Measurements from ENCODE around the gene CCNY. TPM values are rescaled to one million over a fixed set of nuclear protein-coding genes. Genes with fewer than 3 reads are reported as not detected.

CCNY gene
- polyA plus RNA-seq, 3 donors: 101 to 119 (median 117) TPM

DNA sequence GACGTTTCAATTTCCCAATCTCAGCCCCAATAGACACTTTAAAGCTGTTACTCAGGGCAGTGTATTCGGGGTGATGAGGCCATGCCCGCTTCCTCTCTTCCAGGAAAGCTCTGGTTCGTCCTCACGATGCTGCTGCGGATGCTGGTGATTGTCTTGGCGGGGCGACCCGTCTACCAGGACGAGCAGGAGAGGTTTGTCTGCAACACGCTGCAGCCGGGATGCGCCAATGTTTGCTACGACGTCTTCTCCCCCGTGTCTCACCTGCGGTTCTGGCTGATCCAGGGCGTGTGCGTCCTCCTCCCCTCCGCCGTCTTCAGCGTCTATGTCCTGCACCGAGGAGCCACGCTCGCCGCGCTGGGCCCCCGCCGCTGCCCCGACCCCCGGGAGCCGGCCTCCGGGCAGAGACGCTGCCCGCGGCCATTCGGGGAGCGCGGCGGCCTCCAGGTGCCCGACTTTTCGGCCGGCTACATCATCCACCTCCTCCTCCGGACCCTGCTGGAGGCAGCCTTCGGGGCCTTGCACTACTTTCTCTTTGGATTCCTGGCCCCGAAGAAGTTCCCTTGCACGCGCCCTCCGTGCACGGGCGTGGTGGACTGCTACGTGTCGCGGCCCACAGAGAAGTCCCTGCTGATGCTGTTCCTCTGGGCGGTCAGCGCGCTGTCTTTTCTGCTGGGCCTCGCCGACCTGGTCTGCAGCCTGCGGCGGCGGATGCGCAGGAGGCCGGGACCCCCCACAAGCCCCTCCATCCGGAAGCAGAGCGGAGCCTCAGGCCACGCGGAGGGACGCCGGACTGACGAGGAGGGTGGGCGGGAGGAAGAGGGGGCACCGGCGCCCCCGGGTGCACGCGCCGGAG, 271.4 kb downstream of the CCNY start:
- no peak for DNase-seq (ENCODE audit: low read depth in 3 of 3, low spot score in 2 of 3)

DNA sequence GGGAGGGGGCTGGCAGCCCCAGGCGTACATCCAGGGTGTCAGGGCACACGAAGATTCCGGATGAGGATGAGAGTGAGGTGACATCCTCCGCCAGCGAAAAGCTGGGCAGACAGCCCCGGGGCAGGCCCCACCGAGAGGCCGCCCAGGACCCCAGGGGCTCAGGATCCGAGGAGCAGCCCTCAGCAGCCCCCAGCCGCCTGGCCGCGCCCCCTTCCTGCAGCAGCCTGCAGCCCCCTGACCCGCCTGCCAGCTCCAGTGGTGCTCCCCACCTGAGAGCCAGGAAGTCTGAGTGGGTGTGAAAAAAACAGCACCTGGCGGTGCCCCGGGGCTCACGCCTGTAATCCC, 272.0 kb downstream of the CCNY start:
- DNase-seq (ENCODE audit: low read depth in 3 of 3, low spot score in 2 of 3): no peak

DNA sequence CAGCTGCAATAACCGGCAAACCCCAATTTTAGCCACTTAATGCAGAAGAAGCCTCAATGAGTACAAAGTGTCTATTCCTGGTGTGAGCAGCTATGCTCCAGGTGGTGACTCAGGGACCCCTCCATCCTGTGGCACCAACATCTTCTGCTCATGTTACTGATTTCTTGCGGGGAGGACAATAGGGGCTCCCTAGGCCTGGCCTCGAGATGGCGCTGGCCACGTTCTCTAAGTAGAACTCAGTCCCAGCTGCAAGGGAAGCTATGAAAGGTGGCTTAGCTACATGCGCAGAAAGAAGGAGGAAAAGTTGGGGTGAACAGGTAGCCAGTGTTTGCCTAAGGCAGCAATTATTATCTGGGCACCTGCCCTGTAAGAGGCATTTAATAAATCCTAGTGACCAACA, 275.4 kb downstream of the CCNY start:
- no peak for DNase-seq (ENCODE audit: low read depth in 3 of 3, low spot score in 2 of 3)

GRCh38 chr10:35612385-35613106, 276.2 kb downstream of the CCNY start:
- no peak for DNase-seq (ENCODE audit: low read depth in 3 of 3, low spot score in 2 of 3)

GRCh38 chr10:35613107-35613440, 276.8 kb downstream of the CCNY start:
- DNase-seq (ENCODE audit: low read depth in 3 of 3, low spot score in 2 of 3): no peak

DNA sequence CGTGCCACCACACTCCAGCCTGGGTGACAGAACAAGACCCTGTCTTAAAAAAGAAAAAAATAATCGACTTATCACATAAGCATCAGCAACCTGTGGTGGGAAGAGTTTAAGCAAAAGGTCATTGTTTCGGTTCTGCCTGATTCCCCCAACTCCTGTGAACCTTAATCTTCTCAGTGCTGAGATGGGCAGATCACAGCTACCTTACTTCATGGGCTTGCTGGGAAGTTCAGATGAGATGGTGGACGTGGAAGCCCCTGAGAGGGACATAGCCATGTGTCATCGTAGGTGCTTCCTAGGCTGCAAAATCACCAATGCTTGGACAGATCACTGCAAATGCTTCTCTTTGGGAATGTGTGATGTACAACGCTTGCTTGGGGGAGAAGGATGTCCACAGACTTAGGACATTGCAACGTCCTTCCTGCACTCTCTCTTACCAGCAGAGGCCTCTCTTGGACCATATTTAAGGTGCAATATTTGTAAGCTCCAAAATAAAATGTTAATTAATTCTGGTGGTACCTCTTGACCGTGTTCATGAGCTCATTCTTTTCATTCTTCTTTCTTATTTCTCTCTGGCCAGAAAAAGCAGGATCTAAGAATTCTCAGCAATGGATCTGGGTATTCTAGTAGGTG, 277.4 kb downstream of the CCNY start:
- no peak for DNase-seq (ENCODE audit: low read depth in 3 of 3, low spot score in 2 of 3)

GRCh38 chr10:35614312-35614711, 278.0 kb downstream of the CCNY start:
- no peak for DNase-seq (ENCODE audit: low read depth in 3 of 3, low spot score in 2 of 3)

Other genes with a start within 250 kb of the CCNY start
- 10 to 100 TPM; 42.7 to 46.6 (median 45.7) TPM for gene CUL2, start 246.2 kb upstream of the CCNY start, polyA plus RNA-seq (ENCODE audit: insufficient read length in 3 of 3)
- gene CREM, start 209.7 kb upstream of the CCNY start, polyA plus RNA-seq (ENCODE audit: insufficient read length in 3 of 3): 10 to 100 TPM; 47.1 to 51.1 (median 49.2) TPM

All from right renal cortex interstitium (tissue), 3 donors.